A673 (cell line): ENCODE measurements around the gene DLGAP1. TPM values are rescaled to one million over a fixed set of nuclear protein-coding genes. Genes with fewer than 3 reads are reported as not detected.

Source experiments
- BruUV-seq: library from RNA; stranded (reverse); fragments of 400-500 nt; replicated peaks from 2 replicates; lab custom pipeline; 2021; lab: Mats Ljungman, UMichigan
- CTCF ChIA-PET: fragments of 300-600 bp; sonication (Branson Sonifier 250); formaldehyde crosslinking; loops from one replicate; lab custom pipeline; 2022; ENCODE audit warnings: antibody characterized with exemption; lab: Charles Lee
- POLR2A ChIA-PET: fragments of 300-600 bp; sonication (Branson Sonifier 250); formaldehyde crosslinking; loops from one replicate; lab custom pipeline; 2022; ENCODE audit warnings: antibody characterized with exemption; ENCODE audit not compliant: low non-redundant PET; lab: Charles Lee
- DNase-seq: peaks from one replicate; pipeline ENCODE4 v3.0.0-alpha.2; 2015; ENCODE audit warnings: low spot score
- H3K27ac ChIP-seq: fragments of 200-600 bp; sonication (generic); 2 replicates; pipeline ENCODE4 v1.5.1; 2016; ENCODE audit warnings: mixed run types, low read depth, mild to moderate bottlenecking, mixed read lengths, antibody characterized with exemption, low read length; ENCODE audit not compliant: poor library complexity, severe bottlenecking
- H3K27me3 ChIP-seq: fragments of 200-600 bp; sonication (generic); replicated peaks from 2 replicates; pipeline ENCODE4 v1.6.1; 2017; ENCODE audit warnings: mixed run types, low read depth, mild to moderate bottlenecking, mixed read lengths, antibody characterized with exemption, low read length; ENCODE audit not compliant: insufficient read depth, poor library complexity
- H3K36me3 ChIP-seq: fragments of 200-600 bp; sonication (generic); 2 replicates; pipeline ENCODE4 v1.6.1; 2016; ENCODE audit warnings: mixed run types, mild to moderate bottlenecking, mixed read lengths, antibody characterized with exemption, low read length; ENCODE audit not compliant: insufficient read depth, poor library complexity, severe bottlenecking
- H3K4me1 ChIP-seq: fragments of 200-600 bp; sonication (generic); 2 replicates; pipeline ENCODE4 v1.6.1; 2017; ENCODE audit warnings: mixed run types, mild to moderate bottlenecking, mixed read lengths, antibody characterized with exemption, low read length; ENCODE audit not compliant: insufficient read depth, poor library complexity, severe bottlenecking
- H3K4me3 ChIP-seq: fragments of 200-600 bp; sonication (generic); 2 replicates; pipeline ENCODE4 v1.5.1; 2016; ENCODE audit warnings: low read depth, mixed run types, mild to moderate bottlenecking, mixed read lengths, low read length; ENCODE audit not compliant: poor library complexity, severe bottlenecking
- H3K9me3 ChIP-seq: fragments of 200-600 bp; sonication (generic); 2 replicates; pipeline ENCODE4 v1.6.1; 2016; ENCODE audit warnings: mixed run types, low read depth, mild to moderate bottlenecking, mixed read lengths, antibody characterized with exemption, low read length; ENCODE audit not compliant: poor library complexity, severe bottlenecking
- EZH2 ChIP-seq: fragments of 200-600 bp; sonication (generic); IDR thresholded peaks from 2 replicates; pipeline ENCODE4 v1.6.1; 2017; ENCODE audit warnings: borderline replicate concordance, low read depth, mild to moderate bottlenecking, mixed read lengths, antibody characterized with exemption, low read length; ENCODE audit not compliant: poor library complexity, severe bottlenecking
- intact Hi-C: fragments of 100-400 bp; cut with micrococcal nuclease; formaldehyde crosslinking; loops from one replicate; pipeline ENCODE4 v1.10.0; 2022; ENCODE audit not compliant: unreplicated experiment
- total RNA-seq: library from RNA; stranded (reverse); gene quantifications from 2 replicates; pipeline ENCODE4 v1.2.3, GENCODE V29; 2021
- TF ChIP-seq, protein P1 (sequence below): fragments of 300-800, 200-600 bp; sonication (generic); conservative IDR thresholded peaks from 2 replicates; pipeline ENCODE4 v1.5.1; 2017; ENCODE audit warnings: low read depth, mild to moderate bottlenecking, antibody characterized with exemption, low read length, moderate library complexity, mixed read lengths

DLGAP1 gene
- total RNA-seq, 1 experiment from 2014 or later: 135 TPM

DNA sequence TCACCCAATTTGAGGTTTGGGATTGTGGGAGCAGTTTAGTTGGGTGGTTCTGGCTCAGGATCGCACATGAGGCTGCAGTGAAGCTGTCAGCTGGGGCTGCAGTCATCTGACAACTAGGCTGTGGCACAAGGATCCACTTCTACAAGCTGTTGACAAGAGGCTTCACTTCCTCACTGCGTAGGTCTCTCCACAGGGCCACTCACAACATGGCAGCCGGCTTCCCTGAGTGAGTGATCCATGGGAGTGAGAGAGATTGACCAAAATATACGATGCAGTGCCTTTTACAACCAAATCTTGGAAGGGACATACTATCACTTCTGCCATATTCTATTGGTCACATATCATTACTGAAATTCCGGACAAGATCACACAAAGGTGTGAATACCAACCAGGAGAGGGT lies 187.5 kb downstream of the DLGAP1 start:
- intact Hi-C loops: loop anchor here (5.0 to 10.0 kb wide), 3 partner anchors 135 to 985 kb away; no protein-coding TSS in a partner anchor
- H3K27ac ChIP-seq: peak overlapping the region; percentile 32
- no TSS peak for BruUV-seq
- DNase-seq: no peak
- ChIA-PET CTCF (no interaction called here), POLR2A (no interaction called here)
- no peak overlapping the region for H3K4me3 ChIP-seq
- H3K36me3 ChIP-seq: no peaks in the 10 kb centered on the region
- no peaks in the 10 kb centered on the region for H3K9me3 ChIP-seq
- no peaks in the 10 kb centered on the region for H3K27me3 ChIP-seq
- H3K4me1 ChIP-seq: peaks cover 41% of the 10 kb centered on the region
- TF ChIP-seq, protein P1, sequence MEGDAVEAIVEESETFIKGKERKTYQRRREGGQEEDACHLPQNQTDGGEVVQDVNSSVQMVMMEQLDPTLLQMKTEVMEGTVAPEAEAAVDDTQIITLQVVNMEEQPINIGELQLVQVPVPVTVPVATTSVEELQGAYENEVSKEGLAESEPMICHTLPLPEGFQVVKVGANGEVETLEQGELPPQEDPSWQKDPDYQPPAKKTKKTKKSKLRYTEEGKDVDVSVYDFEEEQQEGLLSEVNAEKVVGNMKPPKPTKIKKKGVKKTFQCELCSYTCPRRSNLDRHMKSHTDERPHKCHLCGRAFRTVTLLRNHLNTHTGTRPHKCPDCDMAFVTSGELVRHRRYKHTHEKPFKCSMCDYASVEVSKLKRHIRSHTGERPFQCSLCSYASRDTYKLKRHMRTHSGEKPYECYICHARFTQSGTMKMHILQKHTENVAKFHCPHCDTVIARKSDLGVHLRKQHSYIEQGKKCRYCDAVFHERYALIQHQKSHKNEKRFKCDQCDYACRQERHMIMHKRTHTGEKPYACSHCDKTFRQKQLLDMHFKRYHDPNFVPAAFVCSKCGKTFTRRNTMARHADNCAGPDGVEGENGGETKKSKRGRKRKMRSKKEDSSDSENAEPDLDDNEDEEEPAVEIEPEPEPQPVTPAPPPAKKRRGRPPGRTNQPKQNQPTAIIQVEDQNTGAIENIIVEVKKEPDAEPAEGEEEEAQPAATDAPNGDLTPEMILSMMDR: no peak
- no peak for TF ChIP-seq EZH2

GRCh38 chr18:4264347-4264791 lies 190.7 kb downstream of the DLGAP1 start:
- H3K4me1 ChIP-seq: peaks cover 62% of the 10 kb centered on the region
- no TSS peak for BruUV-seq
- POLR2A ChIA-PET: no interaction called here
- DNase-seq: peak; percentile 83
- H3K36me3 ChIP-seq: no peaks in the 10 kb centered on the region
- H3K27ac ChIP-seq: peak overlapping the region; percentile 79
- H3K9me3 ChIP-seq: no peaks in the 10 kb centered on the region
- TF ChIP-seq EZH2: no peak
- TF ChIP-seq, protein P1: no peak
- no peaks in the 10 kb centered on the region for H3K27me3 ChIP-seq
- intact Hi-C loops: loop anchor here (5.0 to 10.0 kb wide), 2 partner anchors 427 to 520 kb away; no protein-coding TSS in a partner anchor
- CTCF ChIA-PET: no interaction called here
- H3K4me3 ChIP-seq: peak overlapping the region; percentile 27

GRCh38 chr18:4260107-4260506 lies 195.0 kb downstream of the DLGAP1 start:
- Histone ChIP-seq H3K9me3 (no peaks in the 10 kb centered on the region), H3K36me3 (no peaks in the 10 kb centered on the region), H3K27ac (no peak overlapping the region), H3K4me1 (peaks cover 71% of the 10 kb centered on the region), H3K27me3 (no peaks in the 10 kb centered on the region), H3K4me3 (no peak overlapping the region)
- TF ChIP-seq EZH2: no peak
- TF ChIP-seq, protein P1: no peak
- intact Hi-C loops: loop anchor here (5.0 to 10.0 kb wide), 2 partner anchors 423 to 515 kb away; no protein-coding TSS in a partner anchor
- BruUV-seq: no TSS peak
- no peak for DNase-seq
- CTCF ChIA-PET: no interaction called here
- POLR2A ChIA-PET: no interaction called here
